Esophagus muscularis mucosa (tissue), 3 donors: ENCODE measurements around the gene ACSF3.

ENCODE experiments used
- POLR2A ChIP-seq: fragments of 450-650 bp; IDR thresholded peaks from one replicate; pipeline ENCODE4 v1.6.1; 2017; ENCODE audit warnings: antibody characterized with exemption, moderate library complexity, mild to moderate bottlenecking, low read depth
- POLR2AphosphoS5 ChIP-seq, 2 donors: sonication (generic); formaldehyde crosslinking; IDR thresholded peaks; one replicate each; pipeline ENCODE4 v1.6.1; 2017; ENCODE audit warnings: antibody characterized with exemption in 2 of 2
- TF ChIP-seq, protein P1 (sequence below), 3 experiments: fragments of 200-600 bp in 2 of 3; fragments of 450-650 bp in 1 of 3; sonication (generic) in 2 of 3; IDR thresholded peaks; one replicate each; pipeline ENCODE4 v1.5.1; 2017 to 2019; ENCODE audit warnings: antibody characterized with exemption in 3 of 3, mild to moderate bottlenecking in 2 of 3, moderate library complexity in 1 of 3

GRCh38 chr16:89172171-89172527 is 78.5 kb downstream of the ACSF3 start:
- TF ChIP-seq POLR2AphosphoS5 (IDR thresholded peaks at IDR 0.05) = no peak
- TF ChIP-seq, protein P1, sequence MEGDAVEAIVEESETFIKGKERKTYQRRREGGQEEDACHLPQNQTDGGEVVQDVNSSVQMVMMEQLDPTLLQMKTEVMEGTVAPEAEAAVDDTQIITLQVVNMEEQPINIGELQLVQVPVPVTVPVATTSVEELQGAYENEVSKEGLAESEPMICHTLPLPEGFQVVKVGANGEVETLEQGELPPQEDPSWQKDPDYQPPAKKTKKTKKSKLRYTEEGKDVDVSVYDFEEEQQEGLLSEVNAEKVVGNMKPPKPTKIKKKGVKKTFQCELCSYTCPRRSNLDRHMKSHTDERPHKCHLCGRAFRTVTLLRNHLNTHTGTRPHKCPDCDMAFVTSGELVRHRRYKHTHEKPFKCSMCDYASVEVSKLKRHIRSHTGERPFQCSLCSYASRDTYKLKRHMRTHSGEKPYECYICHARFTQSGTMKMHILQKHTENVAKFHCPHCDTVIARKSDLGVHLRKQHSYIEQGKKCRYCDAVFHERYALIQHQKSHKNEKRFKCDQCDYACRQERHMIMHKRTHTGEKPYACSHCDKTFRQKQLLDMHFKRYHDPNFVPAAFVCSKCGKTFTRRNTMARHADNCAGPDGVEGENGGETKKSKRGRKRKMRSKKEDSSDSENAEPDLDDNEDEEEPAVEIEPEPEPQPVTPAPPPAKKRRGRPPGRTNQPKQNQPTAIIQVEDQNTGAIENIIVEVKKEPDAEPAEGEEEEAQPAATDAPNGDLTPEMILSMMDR (IDR thresholded peaks at IDR 0.05) = no peak
- TF ChIP-seq POLR2A = no peak
